Mesodermal cell (in vitro differentiated cells): ENCODE measurements around the gene FEZ2.

ENCODE experiments used
- H3K27ac ChIP-seq: 2 replicates; pipeline ENCODE4 v1.7.0; 2013; ENCODE audit warnings: mild to moderate bottlenecking, low read depth, low read length, moderate library complexity; ENCODE audit not compliant: severe bottlenecking
- H3K36me3 ChIP-seq: 2 replicates; pipeline ENCODE4 v1.7.1; 2013; ENCODE audit warnings: mild to moderate bottlenecking, low read length, moderate library complexity; ENCODE audit not compliant: control insufficient read depth, insufficient read depth
- H3K4me1 ChIP-seq: one replicate; pipeline ENCODE4 v1.7.1; 2013; ENCODE audit warnings: mild to moderate bottlenecking, low read length; ENCODE audit not compliant: insufficient read depth, control insufficient read depth, poor library complexity, severe bottlenecking
- H3K4me3 ChIP-seq: 2 replicates; pipeline ENCODE4 v1.7.0; 2013; ENCODE audit warnings: low read length, control low read depth, mild to moderate bottlenecking; ENCODE audit not compliant: insufficient read depth, poor library complexity, severe bottlenecking; ENCODE audit errors: extremely low read depth
- H3K9me3 ChIP-seq: 2 replicates; pipeline ENCODE4 v1.7.1; 2013; ENCODE audit warnings: mild to moderate bottlenecking, low read length, moderate library complexity; ENCODE audit not compliant: control insufficient read depth
- WGBS, 2 experiments: methylation state at CpG; one replicate each; pipeline ENCODE4 v1.1.5; 2013; ENCODE audit warnings: missing lambda C conversion rate in 2 of 2; ENCODE audit not compliant: insufficient coverage in 2 of 2; 5-methylcytosine and 5-hydroxymethylcytosine counted together

Gene FEZ2

GRCh38 chr2:36572719-36573059 is 25.3 kb downstream of the FEZ2 start:
- H3K4me3 ChIP-seq = no peak overlapping the region
- peak overlapping the region; percentile 58 for H3K27ac ChIP-seq
- no peaks in the 10 kb centered on the region for H3K9me3 ChIP-seq
- no CpG with 5 or more reads among the region's 4 CpGs for WGBS, 2 experiments
- H3K36me3 ChIP-seq = peaks cover 58% of the 10 kb centered on the region
- peaks cover 26% of the 10 kb centered on the region for H3K4me1 ChIP-seq

- WGBS, 2 experiments = 51 to 79% methylated on average over 2 of the region's 3 CpGs
- no peaks in the 10 kb centered on the region for H3K9me3 ChIP-seq
- peaks cover 57% of the 10 kb centered on the region for H3K36me3 ChIP-seq
- peaks cover 27% of the 10 kb centered on the region for H3K4me1 ChIP-seq
- H3K4me3 ChIP-seq = no peak overlapping the region
- H3K27ac ChIP-seq = peak overlapping the region; percentile 58
These were observed 25.8 kb downstream of the FEZ2 start for GRCh38 chr2:36572054-36572718.

- H3K4me1 ChIP-seq = peaks cover 32% of the 10 kb centered on the region
- H3K27ac ChIP-seq = no peak overlapping the region
- H3K36me3 ChIP-seq = peaks cover 62% of the 10 kb centered on the region
- no peak overlapping the region for H3K4me3 ChIP-seq
- no peaks in the 10 kb centered on the region for H3K9me3 ChIP-seq
- WGBS, 2 experiments = no CpG with 5 or more reads among the region's 1 CpG
These were observed 27.6 kb downstream of the FEZ2 start for GRCh38 chr2:36570416-36570815.

DNA sequence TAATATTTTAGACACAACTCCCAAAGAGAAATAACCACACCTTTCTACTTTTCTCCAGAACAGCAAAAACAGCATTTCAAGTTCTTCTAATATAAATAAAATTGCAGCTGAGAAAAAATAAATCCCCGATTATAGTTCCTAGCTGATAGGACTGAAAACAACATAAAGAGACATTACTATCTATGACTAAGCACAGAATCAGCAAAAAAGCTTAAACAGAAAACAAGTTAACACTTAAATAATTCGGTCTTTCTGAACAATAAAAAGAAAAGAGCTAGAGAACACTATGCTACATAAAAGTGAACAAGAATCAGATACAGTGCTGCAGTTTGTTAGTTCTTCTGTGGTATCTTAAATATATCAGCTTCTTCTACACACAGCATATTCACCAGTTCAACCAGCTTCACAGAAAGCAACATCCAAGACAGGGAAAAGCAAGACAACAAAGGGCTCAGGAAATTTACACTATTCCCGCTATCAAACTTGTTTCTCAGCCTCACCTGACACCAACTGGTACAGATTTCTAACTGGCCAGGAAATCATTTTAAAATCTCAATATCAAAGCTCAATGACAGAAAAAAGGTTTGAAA is 28.6 kb downstream of the FEZ2 start:
- Histone ChIP-seq H3K36me3 (peaks cover 61% of the 10 kb centered on the region), H3K4me3 (no peak overlapping the region), H3K4me1 (peaks cover 43% of the 10 kb centered on the region), H3K27ac (peak overlapping the region; percentile 84), H3K9me3 (no peaks in the 10 kb centered on the region)
- WGBS, 2 experiments = 86 to 100% methylated on average over 2 of the region's 3 CpGs

DNA sequence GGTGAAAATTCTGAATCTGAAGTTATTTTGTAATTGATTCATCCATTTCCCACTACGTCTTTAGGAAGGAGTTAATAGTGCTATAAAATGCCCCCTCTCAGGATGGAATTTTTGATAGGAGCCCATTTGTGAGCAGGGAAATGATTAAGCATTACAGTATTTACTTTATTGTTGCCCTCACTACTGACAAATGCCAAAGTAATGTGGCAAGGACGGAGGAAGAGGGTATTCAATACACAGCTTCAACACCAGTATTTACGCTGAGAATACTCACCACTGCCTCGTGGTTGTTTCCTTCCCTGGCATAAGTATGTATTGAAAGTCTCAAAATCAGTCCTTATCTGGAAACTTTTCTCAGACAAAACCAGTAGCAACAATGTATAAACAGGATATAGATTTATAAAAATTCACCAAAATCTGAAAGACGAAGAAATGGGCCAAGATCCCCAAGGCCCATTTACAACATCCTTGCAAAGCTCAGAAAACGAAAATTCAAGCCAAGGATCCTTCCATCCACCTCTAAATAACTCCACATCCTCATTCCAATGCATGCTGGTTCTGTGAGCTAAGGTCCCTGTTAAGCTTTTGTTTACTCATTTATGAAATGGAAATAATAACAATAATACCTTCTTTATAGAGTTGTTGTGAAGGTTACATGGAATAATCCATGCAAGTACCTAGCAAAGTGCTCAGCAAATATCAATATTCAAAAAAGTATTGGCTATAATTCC is 29.3 kb downstream of the FEZ2 start:
- no peaks in the 10 kb centered on the region for H3K9me3 ChIP-seq
- peak overlapping the region; percentile 84 for H3K27ac ChIP-seq
- peaks cover 55% of the 10 kb centered on the region for H3K36me3 ChIP-seq
- H3K4me3 ChIP-seq = no peak overlapping the region
- WGBS, 2 experiments = no CpG with 5 or more reads among the region's 6 CpGs
- H3K4me1 ChIP-seq = peaks cover 50% of the 10 kb centered on the region

DNA sequence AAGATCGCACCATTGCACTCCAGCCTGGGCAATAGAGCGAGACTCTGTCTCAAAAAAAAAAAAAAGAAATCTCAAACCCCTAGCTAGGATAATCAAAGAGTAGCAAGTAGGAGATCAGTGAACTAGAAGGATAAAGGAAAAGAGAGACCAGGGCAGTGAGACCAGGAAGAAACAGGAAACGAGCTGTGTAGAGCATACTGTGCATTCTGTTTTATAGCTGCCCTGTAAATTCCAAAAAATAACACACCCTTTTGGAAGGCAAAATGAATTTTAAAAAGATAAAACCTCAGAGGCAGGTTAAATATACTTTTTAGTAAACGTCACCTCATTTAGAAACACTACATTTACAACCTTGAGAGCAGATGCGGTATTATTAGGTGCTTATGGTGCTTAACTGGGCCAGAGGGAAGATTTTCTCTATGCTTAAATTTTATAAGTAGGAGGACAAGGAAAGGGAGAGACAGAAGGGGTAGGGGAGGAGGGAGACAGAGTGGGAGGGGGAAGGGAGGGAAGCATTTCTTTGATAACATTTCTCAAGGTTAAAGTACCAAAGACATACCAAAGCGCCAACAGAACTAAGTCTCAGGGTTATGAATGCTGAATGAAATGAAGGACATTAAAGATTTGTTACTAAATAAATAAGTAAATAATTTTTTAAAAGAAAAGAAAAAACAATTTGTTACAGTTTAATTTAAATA is 30.1 kb downstream of the FEZ2 start:
- Histone ChIP-seq H3K4me3 (no peak overlapping the region), H3K4me1 (peaks cover 58% of the 10 kb centered on the region), H3K27ac (peak overlapping the region; percentile 84), H3K36me3 (peaks cover 48% of the 10 kb centered on the region), H3K9me3 (no peaks in the 10 kb centered on the region)
- 80% methylated on average over 1 of the region's 6 CpGs; no CpG with 5 or more reads in 1 of the 2 experiments for WGBS, 2 experiments

DNA sequence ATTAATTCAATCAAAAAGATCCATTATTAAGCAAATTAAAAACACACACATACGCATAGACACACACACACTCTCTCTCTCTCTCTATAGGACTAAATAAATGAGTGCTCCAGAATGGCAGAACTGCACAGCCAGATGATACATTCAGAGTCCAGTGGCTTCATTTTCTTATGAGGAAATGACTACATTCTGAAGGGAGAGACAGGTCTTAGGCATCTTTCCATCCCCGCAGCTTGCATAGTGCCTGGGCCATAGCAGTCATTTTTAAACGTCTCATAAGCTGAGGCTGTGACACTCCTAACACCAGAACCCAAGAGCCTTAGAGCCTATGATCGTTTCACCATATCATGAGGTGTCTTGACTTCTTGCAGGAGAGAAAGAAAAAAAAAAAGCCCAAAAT is 31.1 kb downstream of the FEZ2 start:
- Histone ChIP-seq H3K27ac (no peak overlapping the region), H3K4me3 (no peak overlapping the region), H3K9me3 (no peaks in the 10 kb centered on the region), H3K36me3 (peaks cover 40% of the 10 kb centered on the region), H3K4me1 (peaks cover 62% of the 10 kb centered on the region)
- WGBS, 2 experiments = 67 to 100% methylated on average over 1 to 2 of the region's 4 CpGs

GRCh38 chr2:36565712-36566111 is 32.3 kb downstream of the FEZ2 start:
- Histone ChIP-seq H3K27ac (no peak overlapping the region), H3K36me3 (peaks cover 34% of the 10 kb centered on the region), H3K9me3 (no peaks in the 10 kb centered on the region), H3K4me3 (no peak overlapping the region), H3K4me1 (peaks cover 69% of the 10 kb centered on the region)
- 82 to 90% methylated on average over 2 to 3 of the region's 4 CpGs for WGBS, 2 experiments

- H3K27ac ChIP-seq = no peak overlapping the region
- WGBS, 2 experiments = 93 to 98% methylated on average over 8 to 11 of the region's 11 CpGs
- peaks cover 41% of the 10 kb centered on the region for H3K36me3 ChIP-seq
- no peak overlapping the region for H3K4me3 ChIP-seq
- H3K9me3 ChIP-seq = no peaks in the 10 kb centered on the region
- peaks cover 73% of the 10 kb centered on the region for H3K4me1 ChIP-seq
These were observed 33.5 kb downstream of the FEZ2 start for GRCh38 chr2:36564377-36564930.

DNA sequence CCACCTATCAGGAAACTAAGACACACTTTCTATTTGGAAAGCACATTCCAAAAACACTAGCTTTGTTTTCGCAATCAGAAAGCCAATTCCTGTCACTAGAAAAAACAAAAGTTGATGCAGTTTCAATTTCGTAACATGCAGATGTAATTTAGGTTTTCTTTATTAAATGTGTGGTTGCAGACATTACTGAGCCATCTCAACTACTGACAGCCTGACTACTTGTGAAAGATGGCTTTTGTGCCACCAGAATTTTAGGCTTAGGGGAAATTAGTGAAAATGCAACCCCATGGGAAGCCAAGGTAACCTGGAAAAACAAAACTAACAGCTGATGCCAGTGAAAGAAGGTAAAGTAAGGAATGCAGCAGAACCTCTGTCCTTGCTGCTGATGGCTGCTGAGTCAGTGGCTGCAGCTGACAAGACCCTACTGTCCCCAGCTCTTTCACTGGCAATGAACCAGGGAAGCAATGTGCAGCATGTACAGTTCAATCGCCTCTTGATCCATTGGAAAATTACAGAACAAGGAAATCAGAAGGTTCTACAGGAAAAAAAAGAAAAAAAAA is 34.9 kb downstream of the FEZ2 start:
- WGBS, 2 experiments = 80 to 86% methylated on average over 1 of the region's 3 CpGs
- Histone ChIP-seq H3K27ac (peak overlapping the region; percentile 98), H3K4me3 (no peak overlapping the region), H3K9me3 (no peaks in the 10 kb centered on the region), H3K4me1 (peaks cover 63% of the 10 kb centered on the region), H3K36me3 (peaks cover 45% of the 10 kb centered on the region)
